Endothelial cell of umbilical vein (primary cell): ENCODE data around the gene SPDYE3.
"Not testable (repeated sequence)": the region's sequence is repeated elsewhere in the genome, so short reads cannot be mapped to it uniquely, and the experiment has no call there.

Source experiments
- MYC ChIP-seq: IDR thresholded peaks from one replicate; pipeline ENCODE4 v1.6.1; 2011; ENCODE audit warnings: mild to moderate bottlenecking, low read depth, low read length
- POLR2A ChIP-seq: IDR thresholded peaks from 2 replicates; pipeline ENCODE4 v1.6.1; 2012; ENCODE audit warnings: low read depth, mild to moderate bottlenecking, control low read depth, low read length
- POLR2AphosphoS5 ChIP-seq: IDR thresholded peaks from 2 replicates; pipeline ENCODE4 v1.6.1; 2012; ENCODE audit warnings: low read depth, mild to moderate bottlenecking, control low read depth, low read length, moderate library complexity; ENCODE audit not compliant: insufficient read depth
- TF ChIP-seq, protein P1 (sequence below), 2 donors: IDR thresholded peaks; 1 replicate in 1 of 2; 2 replicates in 1 of 2; pipeline ENCODE4 v1.5.1; 2011; ENCODE audit warnings: low read length in 2 of 2, mild to moderate bottlenecking in 2 of 2, moderate library complexity in 2 of 2, control low read depth in 1 of 2, inconsistent platforms in 1 of 2, low read depth in 1 of 2; ENCODE audit not compliant: insufficient read depth in 1 of 2; ENCODE audit errors: extremely low read depth in 1 of 2
- TF ChIP-seq, protein P2 (sequence below): IDR thresholded peaks from 2 replicates; pipeline ENCODE4 v1.6.1; 2011; ENCODE audit not compliant: insufficient read depth, insufficient read length

GRCh38 chr7:100344124-100344559 lies 36.6 kb downstream of the SPDYE3 start:
- TF ChIP-seq, protein P1, sequence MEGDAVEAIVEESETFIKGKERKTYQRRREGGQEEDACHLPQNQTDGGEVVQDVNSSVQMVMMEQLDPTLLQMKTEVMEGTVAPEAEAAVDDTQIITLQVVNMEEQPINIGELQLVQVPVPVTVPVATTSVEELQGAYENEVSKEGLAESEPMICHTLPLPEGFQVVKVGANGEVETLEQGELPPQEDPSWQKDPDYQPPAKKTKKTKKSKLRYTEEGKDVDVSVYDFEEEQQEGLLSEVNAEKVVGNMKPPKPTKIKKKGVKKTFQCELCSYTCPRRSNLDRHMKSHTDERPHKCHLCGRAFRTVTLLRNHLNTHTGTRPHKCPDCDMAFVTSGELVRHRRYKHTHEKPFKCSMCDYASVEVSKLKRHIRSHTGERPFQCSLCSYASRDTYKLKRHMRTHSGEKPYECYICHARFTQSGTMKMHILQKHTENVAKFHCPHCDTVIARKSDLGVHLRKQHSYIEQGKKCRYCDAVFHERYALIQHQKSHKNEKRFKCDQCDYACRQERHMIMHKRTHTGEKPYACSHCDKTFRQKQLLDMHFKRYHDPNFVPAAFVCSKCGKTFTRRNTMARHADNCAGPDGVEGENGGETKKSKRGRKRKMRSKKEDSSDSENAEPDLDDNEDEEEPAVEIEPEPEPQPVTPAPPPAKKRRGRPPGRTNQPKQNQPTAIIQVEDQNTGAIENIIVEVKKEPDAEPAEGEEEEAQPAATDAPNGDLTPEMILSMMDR (IDR thresholded peaks at IDR 0.05; ENCODE audit: extremely low read depth in 1 of 2, insufficient read depth in 1 of 2, low read depth in 1 of 2, low read length in 2 of 2), result not testable (repeated sequence)
- TF ChIP-seq, protein P2, sequence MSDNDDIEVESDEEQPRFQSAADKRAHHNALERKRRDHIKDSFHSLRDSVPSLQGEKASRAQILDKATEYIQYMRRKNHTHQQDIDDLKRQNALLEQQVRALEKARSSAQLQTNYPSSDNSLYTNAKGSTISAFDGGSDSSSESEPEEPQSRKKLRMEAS, result not testable (repeated sequence)
- not testable (repeated sequence) for TF ChIP-seq POLR2A, POLR2AphosphoS5, MYC
